Fibroblast of the aortic adventitia (primary cell): ENCODE results near the gene SDF4. TPM values are rescaled to one million over a fixed set of nuclear protein-coding genes. Genes with fewer than 3 reads are reported as not detected.

ENCODE experiments used
- DNase-seq: peaks from one replicate; pipeline ENCODE4 v3.0.0-alpha.2; 2010; ENCODE audit warnings: low read depth
- H3K4me3 ChIP-seq: 2 replicates; pipeline ENCODE4 v1.5.1; 2011; ENCODE audit warnings: low read depth, mild to moderate bottlenecking, control low read depth, low read length, moderate library complexity
- total RNA-seq: library from RNA; depleted of rRNA; stranded (reverse); fragments of >200 nt; gene quantifications from 2 replicates; pipeline ENCODE4 v1.2.3, GENCODE V29; 2012; ENCODE audit warnings: low replicate concordance
- TF ChIP-seq, protein P1 (sequence below): IDR thresholded peaks from 2 replicates; pipeline ENCODE4 v1.5.1; 2011; ENCODE audit warnings: mild to moderate bottlenecking, low read length, control low read depth, inconsistent platforms; ENCODE audit not compliant: insufficient read depth

SDF4 gene
- total RNA-seq, 1 donor, result 91.6 TPM

DNA sequence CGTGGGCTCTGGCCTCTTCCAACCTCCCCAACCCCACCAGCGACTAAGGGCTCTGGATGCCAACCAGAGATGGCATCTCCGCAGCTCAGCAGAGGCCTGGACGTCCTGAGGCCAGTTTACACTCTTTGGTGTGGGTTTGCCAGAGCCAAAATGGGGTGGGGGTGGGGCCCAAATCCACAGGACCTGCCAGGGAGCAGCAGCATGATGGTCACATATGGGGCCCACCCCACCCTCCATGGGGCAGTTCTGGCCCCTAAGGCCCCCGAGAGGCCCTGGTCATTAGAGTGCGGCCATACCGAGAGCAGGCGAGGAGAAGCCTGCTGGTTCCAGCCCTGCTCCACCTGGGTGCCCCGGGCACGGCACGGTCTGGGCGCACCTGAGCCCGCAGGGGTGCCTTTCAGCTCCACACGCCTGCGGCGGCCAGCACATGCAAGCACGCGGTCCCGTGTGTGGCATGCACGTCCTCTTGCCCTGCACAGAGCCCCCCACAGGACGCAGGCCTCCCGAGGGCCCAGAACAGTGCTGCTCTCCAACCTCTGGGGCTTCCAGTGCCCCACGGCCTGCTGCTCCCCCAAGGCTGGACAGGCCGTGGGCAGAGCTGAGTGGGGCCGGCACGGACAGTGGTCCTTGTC is 9.9 kb upstream of the SDF4 start:
- H3K4me3 ChIP-seq, result no peak overlapping the region
- DNase-seq, result no peak
- TF ChIP-seq, protein P1, sequence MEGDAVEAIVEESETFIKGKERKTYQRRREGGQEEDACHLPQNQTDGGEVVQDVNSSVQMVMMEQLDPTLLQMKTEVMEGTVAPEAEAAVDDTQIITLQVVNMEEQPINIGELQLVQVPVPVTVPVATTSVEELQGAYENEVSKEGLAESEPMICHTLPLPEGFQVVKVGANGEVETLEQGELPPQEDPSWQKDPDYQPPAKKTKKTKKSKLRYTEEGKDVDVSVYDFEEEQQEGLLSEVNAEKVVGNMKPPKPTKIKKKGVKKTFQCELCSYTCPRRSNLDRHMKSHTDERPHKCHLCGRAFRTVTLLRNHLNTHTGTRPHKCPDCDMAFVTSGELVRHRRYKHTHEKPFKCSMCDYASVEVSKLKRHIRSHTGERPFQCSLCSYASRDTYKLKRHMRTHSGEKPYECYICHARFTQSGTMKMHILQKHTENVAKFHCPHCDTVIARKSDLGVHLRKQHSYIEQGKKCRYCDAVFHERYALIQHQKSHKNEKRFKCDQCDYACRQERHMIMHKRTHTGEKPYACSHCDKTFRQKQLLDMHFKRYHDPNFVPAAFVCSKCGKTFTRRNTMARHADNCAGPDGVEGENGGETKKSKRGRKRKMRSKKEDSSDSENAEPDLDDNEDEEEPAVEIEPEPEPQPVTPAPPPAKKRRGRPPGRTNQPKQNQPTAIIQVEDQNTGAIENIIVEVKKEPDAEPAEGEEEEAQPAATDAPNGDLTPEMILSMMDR, result no peak

DNA sequence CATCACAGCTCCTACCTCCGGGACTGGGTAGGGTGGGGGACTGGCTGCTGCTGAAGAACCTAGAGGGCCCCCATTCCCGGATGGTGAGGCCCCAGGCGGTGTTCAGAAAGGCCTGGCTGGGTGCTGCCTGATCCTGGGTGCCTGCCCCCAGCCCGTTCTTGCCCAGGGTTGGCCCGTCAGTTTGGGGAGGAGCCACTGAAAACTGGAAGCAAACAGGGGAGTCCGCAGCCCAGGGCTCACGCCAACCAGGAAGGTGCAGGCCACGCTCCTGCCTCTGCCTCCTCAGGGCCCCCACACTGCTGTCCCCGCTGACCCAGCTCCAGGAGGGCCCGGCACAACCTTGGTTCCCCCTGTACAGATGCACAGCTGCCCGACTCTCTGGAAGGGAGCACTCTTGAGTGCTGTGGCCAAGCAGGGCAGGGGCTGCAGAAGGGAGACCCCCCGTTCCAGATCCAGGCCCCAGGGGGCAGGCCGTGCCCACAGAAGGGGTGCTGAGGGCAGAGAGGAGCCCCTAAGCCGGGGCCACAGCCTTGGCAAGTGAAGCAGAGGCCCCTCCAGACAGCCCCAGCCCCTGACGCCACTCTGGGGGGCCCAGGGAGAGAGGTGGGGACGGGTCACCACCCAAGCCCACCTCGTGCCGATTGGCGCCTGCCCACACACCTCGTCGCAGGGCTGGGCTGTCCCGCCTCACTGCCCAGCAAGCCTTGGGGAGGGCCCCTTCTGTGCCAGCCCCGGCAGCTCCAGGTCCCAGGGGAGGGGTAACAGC is 9.2 kb upstream of the SDF4 start:
- TF ChIP-seq, protein P1, result no peak
- no peak overlapping the region for H3K4me3 ChIP-seq
- DNase-seq, result peak; percentile 22

DNA sequence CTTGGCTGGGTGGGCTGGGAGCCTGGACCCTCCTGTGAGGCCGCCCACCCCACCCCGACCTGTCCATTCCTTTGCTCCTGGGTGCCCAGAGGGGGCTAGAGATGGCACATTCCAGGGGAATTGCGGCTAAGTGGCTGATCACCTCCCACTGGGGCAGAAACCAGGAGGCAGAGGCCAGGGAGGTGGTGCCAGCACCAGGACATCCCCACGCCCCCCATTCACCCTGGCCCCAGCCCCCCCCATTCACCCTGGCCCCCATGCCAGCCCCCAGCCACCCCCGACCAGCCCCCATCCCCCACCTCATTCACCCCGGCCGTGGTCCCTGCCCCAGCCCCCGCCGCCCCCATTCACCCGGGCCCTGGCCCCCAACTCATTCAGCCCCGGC is 8.5 kb upstream of the SDF4 start:
- H3K4me3 ChIP-seq, result no peak overlapping the region
- TF ChIP-seq, protein P1, result no peak
- no peak for DNase-seq

DNA sequence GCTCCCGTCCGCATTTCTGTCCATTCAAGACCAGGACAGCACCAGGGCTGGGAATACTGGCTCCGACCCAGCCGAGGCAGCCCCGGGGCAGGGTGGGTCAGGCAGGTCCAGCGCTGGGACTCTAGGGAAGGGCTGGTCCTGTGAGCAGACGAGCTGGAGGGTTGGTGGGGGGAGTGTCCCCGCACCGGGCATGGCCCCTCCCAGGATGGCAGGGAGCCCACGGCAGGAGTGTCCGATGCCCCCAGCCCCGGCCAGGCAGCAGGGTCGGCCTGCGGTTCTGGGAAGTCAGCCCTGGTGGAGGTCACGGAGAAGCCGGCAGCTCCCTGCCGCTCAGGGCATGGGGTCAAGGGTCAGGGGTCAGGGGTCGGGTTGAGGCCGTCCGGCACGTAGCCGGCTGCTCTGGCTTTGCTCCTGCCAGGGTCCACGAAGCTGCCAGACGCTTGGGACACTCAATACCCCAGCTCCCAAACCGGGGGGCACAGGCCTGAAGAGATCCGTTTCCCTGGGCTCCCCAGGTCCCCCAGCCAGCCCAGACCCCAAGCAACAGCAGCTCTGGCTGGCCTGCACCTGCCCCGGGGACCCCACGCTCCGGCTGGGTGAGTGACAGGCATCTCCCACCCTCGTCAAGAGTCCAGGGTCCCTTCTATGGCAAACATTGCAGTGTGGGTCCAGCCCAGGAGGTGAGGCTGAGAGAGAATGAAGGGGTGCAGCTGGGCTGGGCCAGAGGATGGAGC is 8.0 kb upstream of the SDF4 start:
- DNase-seq, result no peak
- TF ChIP-seq, protein P1, result no peak
- no peak overlapping the region for H3K4me3 ChIP-seq

DNA sequence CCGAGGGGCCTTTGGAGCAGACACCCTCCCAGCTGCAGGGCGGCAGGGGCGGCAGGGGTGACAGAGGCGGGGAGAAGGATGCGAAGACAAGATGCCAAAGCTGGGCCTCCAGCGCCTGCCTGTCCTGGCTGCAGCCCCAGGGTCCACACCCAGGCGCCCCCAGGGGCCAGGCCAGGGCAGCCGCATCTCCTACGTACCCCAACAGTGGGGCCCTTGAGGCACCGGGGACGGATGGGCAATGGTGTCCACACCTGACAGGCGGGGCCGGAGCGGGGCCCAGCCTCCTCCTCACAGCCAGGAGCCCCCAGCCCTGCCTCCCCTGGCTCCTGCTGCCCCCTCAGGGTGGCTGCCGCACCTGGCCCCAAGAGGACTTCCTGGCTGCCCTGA is 7.4 kb upstream of the SDF4 start:
- TF ChIP-seq, protein P1, result no peak
- H3K4me3 ChIP-seq, result no peak overlapping the region
- DNase-seq, result no peak

DNA sequence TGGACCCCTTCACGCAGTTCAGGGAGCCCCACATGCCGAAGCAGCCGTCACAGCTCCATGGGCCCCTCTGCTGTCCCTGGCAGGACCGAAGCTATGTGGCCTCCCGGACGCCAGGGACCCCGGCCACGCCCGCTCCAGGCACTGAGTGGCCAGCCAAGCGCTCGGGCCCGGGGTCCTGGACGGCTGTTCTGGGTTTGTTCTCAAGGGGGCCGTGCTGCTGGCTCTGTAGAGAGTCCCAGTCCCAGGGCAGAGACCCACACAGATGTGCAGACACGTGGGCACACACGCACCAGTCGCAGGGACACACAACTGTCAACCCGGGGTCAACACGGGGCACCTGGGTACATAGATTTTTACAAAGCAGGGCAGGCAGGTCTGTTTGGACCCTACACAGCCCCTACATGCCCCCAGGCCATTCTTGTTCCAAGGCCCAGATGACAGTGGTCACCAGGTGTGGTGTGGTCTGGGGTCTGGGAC is 6.9 kb upstream of the SDF4 start:
- TF ChIP-seq, protein P1, result no peak
- DNase-seq, result no peak
- no peak overlapping the region for H3K4me3 ChIP-seq
